HG03442 (cell line): ENCODE results near the gene AP3B1.
"Not testable (repeated sequence)": the region's sequence is repeated elsewhere in the genome, so short reads cannot be mapped to it uniquely, and the experiment has no call there.

Experiments
- ATAC-seq: cut with Tn5 transposase; IDR thresholded peaks from one replicate; pipeline ENCODE4 v1.9.1; 2021; ENCODE audit warnings: mild to moderate bottlenecking, moderate library complexity; ENCODE audit not compliant: unreplicated experiment

AP3B1 gene

DNA sequence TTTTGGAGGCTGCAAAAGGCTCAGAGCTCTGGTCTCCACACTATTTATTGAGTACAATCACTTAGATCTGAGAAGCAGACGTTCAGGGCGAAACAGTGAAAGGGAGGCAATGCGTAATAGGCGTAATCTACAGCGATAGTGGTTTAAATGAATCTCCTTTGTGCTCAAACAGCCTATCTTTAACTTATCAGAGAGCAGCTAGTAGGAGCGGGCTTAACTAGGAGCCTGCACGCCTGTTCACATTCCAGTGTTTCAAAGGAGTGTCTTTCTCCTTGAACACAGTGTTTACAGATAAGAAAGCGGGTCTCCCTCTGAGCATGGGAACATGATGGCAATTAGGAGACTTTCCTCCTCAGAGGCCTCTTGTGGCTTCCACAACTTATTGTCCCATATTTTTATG is 49.4 kb downstream of the AP3B1 start:
- no peak for ATAC-seq

DNA sequence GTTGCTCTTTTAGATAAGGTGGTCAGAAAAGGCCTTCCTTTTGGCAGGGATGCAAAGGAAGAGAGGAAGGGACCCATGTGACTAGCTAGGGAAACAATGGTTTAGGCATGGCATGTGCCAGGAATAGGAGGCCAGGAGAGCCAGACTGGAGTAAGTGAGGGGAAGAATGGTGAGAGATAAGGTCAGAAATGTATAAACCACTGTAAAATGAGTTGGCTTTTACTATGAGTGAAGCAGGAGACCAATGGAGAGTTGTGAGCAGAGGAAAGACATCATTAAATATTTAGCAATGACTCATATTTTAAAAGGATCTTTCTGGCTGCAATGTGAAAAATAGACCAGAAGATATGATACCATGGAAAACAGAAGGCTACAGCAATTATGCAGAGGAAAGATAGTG is 50.9 kb downstream of the AP3B1 start:
- ATAC-seq = no peak

DNA sequence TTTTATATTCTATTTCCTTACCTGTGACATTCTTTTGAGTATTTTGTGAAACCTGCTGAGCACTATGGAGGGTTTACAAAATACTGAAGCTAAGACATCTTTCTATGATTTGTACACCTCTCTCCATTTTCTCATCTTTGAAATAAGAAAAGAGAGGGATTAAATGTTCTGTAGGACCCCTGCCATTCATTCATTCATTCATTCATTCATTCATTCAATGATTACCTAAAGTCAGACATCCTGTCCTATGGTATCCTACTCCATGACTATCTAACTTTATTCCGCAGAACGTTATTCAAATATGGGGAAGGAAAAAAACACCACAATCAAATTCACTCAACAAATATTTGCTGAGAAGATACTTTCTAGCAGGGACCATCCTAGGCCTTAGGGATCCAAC is 51.4 kb downstream of the AP3B1 start:
- ATAC-seq = no peak

DNA sequence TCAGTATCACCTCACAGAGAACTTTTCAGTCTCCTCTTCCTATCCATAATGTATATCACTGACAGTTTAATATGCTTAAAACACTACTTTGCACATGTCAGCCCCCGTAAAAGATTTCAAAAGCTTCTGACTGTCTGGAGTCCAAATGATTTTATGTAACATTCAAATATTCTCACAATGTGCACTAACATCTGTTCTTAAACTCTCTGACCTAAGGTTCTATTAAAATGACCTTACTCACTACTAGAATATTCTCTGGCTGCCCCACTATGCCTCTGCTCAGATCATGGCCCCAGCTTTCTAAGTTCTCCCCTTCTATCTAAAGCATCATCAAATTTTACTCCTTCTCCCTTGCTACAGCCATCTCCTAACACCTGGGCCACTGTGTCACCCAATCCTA is 52.5 kb downstream of the AP3B1 start:
- ATAC-seq = no peak

DNA sequence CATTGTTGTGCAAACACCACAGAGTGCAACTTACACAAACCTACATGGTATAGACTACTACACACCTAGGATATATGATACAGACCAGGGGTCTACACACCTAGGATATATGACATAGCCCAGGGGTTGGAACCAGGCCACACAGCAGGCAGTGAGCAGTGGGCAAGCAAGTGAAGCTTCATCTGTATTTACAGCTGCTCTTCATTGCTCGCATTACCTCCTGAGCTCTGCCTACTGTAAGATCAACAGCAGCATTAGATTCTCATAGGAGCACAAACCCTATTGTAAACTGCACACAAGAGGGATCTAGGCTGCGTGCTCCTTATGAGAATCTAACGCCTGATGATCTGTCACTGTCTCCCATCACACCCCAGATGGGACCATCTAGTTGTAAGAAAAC is 56.6 kb downstream of the AP3B1 start:
- no peak for ATAC-seq

DNA sequence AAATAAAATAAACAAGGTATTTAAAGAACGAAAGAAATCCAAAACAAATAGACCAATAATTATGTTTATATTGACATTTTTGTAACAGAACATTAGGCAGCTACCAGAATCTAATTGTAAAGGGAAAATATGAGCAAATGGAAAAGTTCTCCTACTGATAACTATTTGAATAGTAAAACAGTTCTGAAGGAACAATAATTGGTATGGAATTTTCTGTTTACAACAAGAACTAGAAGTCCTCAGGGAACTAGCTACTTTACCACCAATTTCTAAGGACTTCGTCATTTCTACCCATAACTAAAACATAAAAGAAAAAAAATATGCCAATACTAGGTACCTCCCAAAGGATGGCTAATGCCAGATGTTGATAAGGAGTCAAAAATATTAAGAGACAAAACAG is 58.5 kb downstream of the AP3B1 start:
- no peak for ATAC-seq

DNA sequence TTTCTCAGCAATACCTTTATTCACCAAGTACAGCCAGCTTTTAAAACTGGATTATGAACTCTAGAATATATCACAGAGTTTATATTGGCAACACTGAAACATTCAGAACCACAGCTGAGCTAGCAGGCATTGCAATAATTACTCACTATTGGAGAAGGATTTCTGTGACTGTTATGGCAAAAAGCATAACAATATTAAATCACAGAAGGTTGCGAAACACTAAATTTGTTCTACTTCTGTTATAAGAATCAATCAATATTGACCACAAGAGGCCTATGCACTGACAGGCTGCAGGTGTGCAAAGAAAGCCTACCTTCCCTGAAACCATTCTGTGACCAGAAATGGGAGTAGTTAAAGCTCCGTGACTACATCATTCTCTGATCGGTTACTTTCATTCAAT is 59.2 kb downstream of the AP3B1 start:
- no peak for ATAC-seq

DNA sequence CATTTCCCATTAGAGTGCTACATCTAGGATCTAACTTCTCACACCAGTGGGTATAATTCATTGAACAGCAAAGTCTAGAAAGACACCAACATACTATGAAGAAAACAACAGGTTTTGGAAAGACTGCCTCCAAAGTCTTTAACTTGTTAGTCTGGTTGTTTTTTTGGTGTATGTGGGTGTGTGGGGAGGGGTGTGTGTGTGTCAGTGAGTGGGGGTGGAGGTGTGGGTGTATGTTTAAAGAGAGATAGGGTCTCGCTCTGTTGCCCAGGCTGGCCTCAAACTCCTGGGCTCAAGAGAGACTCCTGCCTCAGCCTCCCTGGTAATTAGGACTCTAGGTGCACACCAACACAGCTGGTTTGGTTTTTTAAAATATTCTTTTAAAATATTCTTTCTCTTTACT is 59.7 kb downstream of the AP3B1 start:
- ATAC-seq = no peak

DNA sequence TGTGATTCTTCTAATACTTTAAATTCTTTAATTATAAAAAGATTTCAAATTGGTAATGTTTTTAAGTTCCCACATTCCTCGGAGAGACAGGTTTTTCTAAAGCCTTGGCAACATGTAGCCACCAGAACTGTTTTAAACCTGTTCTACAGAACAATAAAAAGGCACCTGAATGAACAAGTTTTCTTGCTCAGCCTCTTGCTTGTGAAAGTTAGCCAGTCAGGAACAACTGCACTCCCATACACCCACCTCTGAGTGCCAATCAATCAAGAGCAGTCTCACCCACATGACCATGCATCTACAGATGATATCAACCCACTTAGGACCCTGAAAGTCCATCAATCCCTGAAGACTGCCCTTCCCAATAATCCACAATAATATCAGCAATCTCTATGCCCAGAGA is 62.3 kb downstream of the AP3B1 start:
- no peak for ATAC-seq

DNA sequence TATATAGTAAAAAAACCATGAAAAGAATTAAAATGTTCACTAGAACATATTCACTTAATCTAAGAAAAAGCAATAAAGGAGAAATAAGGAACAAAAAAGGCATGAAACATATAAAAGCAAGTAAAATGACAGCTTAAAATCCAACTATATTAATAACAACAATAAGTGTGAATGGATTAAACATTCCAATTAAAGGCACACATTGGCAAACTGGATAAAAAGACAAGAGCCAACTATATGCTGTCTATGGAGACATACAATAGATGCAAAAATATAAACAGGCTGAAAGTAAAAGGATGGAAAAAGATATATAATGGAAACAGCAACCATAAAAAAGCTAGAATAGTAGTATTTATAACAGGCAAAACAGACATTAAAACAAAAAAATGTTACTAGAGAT is 70.1 kb downstream of the AP3B1 start:
- no peak for ATAC-seq

DNA sequence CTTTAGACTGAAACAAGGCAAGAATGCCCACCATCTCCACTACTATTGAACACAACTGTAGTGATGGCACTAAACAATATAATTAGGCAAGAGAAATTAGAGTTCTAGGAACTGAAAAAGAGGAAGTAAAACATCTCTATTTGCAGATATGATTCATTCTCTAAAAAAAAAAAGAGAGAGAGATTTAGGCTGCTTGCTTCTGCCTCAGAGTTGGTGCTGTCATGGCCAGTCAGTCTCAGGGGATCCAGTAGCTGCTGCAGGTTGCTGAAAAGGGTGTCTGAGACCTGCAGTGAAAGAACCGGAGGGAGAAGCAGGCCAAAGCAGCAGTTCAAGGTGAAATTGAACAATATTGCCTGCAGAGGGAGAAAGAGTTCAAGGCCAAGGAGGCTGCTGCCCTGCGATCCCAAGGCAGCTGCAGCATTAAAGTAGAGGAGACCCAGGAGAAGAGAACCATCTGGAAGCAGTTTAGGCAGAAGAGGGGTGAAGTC is 72.5 kb downstream of the AP3B1 start:
- peak; percentile 99 for ATAC-seq

DNA sequence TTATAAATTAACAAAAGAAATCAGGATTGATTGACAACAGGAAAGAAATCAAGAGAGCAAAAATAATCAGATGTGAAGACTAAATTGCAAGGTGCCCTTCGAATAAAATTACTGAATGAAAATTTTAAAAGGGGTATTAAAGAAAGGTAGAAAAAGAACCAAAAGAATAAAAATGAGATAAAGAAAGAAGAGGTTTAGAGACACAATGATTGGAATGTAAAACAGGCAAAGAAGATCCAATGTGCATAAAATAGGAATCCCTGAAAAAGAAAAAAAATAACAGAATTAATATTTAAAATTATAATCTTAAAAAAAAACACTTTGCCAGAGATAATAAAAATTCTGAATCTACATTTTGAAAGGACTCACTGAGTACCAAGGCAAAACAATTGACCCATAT is 73.0 kb downstream of the AP3B1 start:
- ATAC-seq = no peak

DNA sequence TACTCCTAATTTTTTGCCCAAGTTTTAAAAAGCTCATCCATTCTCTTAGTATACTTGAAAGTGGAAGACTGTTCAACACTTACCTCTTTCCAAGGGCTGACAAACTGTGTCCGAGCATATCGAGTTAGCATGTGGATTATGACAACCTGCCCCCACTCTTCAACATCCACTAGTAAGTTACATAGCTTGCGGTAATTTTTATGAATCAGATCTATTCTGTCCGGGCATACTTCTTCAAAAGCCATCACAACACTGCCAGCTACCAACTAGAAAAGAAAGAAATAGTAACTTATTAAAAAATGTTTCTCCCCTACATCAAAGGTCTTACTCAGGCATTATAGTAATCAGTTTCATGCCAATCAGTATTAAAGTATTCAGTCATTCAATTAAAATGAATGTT is 78.5 kb downstream of the AP3B1 start:
- no peak for ATAC-seq

DNA sequence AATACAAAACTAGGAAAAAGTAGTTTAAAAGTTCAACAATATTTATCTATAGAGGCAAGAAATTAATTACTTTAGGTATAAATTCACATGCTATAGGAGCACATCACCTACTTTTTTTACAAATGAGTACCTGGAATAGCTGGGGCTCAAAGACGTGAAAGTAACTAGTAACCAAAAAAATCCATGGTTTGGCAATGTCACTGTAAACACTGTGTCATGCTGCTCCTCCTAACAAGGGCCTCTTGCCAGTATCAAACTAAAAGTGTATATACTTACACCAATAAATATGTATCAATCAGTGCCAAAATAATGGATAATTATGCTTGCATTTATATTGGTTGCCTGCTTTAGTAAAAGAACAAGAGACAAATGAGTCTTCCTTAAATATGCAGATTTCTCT is 78.9 kb downstream of the AP3B1 start:
- no peak for ATAC-seq

DNA sequence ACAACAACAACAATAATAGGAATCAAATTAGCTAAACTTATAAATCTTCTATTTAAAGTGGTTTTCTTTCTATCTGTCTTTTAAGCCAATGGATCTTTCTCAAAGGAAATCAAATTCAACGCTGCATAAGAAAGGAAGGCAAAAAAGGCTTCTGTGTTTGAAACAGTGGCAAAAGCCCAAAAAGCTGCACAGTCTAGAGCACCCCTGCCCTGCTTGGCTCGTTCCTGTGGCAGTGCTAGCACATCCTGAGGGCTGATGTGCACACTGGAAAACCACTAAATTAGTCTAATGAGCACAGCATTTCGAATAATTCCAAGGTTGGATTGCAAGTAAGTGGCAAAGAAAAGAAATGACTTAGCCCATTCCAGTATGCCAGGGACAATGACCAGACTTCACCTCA is 80.7 kb downstream of the AP3B1 start:
- no peak for ATAC-seq

DNA sequence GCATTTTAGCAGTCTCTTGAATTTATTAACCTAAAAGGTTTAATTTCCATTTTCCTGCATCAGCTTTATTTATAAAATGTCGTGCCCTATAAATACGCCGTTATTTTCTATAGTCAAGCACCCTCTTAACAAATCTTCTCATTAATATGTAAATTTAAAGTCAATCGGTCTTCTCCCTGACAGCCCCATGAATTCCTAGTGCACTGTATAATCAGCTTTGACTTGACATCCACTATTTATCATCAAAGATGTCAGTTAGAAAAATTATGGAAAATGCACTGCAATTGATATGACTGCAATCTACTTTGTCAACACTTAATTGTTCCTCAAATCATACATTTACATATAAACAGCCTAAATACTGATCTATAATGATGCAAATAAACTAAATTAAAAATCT is 83.4 kb downstream of the AP3B1 start:
- ATAC-seq = no peak

DNA sequence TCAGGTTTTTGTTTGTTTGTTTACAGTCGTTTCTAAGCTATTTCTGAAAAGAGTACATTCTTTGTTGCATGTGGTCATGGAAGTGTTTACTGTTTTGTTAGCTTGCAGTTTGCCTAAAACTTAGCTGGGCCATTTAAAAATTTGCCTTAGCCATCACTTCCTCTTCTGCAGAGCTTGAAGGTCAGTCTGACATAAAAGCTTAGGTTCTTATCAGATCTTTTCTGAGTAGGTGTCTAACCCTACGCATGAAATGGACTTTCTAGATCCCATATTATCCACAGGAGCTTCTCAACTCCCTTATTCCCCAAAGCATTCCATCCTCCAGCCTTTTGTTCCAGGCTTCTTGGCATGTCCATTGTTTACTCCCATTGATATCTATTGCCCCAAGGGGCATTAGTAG is 90.3 kb downstream of the AP3B1 start:
- ATAC-seq = no peak

DNA sequence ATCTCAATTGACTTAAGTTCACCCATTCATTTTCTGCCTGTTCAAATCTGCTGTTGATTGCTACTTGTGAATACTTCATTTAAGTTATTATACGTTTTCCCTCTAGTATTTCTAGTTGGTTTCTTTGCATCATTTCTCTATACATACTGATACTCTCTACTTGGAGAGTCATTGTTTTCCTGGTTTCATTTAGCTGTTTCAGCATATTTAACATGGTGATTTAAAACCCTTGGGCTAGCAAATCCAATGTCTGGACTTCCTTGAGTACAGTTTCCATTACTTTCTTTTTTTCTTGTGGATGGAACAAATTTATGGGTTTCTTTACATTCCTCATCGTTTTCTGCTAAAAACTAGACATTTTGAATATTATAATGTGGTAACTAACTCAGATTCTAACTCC is 90.7 kb downstream of the AP3B1 start:
- no peak for ATAC-seq

DNA sequence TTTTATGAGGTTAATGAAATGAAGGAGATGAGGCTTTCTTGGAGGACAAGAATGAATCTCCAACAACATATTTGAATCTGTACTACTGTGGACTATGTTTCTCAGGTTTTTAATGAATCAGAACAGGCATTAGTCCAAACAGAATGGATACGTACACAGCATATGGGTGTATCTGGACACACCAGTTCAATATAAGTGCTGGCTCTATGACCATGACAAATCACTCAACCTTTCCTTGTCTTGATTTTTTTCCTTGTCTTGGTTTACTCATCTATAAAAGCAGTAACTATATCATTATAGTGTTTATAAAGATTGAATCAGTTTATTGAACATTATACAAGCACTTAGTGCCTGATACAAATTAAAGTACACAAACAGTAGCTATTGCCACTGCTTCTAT is 104.1 kb downstream of the AP3B1 start:
- ATAC-seq = no peak

DNA sequence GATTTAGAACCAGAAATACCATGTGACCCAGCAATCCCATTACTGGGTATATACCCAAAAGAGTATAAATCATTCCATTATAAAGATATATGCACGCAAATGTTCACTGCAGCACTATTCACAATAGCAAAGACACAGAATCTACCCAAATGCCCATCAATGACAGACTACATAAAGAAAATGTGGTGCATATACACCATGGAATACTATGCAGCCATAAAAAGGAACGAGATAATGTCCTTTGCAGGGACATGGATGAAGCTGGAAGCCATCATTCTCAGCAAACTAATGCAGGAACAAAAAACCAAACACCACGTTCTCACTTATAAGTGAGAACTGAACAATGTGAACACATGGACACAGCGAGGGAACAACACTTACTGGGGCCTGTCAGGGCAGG is 105.8 kb downstream of the AP3B1 start:
- not testable (repeated sequence) for ATAC-seq

DNA sequence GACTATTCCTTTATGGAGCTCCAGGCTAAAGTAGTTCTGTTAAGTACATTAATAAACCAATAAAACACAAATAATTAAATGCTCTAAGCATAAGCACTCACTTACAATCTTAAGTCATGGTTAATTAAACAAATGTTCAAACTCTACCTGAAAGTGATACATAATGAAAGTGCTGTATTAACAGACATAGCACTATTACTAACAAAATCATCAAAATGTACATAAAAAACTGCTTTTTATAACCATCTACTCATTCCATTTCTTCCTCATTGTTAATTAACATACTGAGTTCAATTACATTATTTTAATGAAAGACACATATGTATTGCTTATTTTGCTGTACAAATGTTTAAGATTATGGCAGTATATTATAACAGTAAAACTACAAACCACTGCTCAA is 107.3 kb downstream of the AP3B1 start:
- no peak for ATAC-seq

DNA sequence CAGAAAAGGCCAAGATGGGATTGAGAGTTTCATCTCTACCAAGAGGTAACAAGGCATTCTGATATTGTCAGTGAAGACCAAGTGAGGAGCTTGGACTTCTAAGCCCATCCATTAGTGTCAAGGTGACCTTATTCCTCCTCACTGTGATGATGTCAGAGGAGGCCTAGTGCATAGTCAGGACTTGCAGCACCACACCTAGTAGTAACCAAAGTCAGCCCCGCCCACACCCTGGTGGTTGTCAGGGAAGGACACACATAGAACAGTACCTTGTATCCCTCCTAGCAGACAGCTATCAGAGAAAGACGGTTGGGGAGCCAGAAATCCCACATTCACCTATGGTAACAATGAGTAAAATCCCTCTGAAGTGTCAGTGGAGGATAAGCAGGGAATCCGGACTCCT is 111.7 kb downstream of the AP3B1 start:
- ATAC-seq = no peak

DNA sequence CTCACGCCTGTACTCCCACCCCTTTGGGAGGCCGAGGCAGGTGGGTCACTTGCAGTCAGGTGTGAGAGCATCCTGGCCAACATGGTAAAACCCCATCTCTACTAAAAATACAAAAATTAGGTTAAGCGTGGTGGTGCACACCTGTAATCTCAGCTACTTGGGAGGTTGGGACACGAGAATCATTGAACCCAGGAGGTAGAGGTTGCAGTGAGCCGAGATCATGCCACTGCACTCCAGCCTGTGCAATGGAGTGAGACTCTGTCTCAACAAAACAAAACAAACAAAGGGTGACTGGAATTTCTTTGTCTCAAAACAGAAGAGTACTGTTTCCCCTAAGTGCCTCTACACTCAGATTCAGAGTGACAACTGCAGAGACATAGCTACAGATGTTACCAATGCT is 116.1 kb downstream of the AP3B1 start:
- ATAC-seq = no peak

DNA sequence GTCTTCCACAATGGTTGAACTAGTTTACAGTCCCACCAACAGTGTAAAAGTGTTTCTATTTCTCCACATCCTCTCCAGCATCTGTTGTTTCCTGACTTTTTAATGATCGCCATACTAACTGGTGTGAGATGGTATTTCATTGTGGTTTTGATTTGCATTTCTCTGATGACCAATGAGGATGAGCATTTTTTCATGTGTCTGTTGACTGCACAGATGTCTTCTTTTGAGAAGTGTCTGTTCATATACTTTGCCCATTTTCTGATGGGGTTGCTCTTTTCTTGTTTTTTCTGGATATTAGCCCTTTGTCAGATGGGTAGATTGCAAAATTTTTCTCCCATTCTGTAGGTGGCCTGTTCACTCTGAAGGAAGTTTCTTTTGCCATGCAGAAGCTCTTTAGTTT is 124.2 kb downstream of the AP3B1 start:
- ATAC-seq = not testable (repeated sequence)
